GM21619 (cell line): ENCODE data around the gene SMPX.
"Not testable (repeated sequence)": the region's sequence is repeated elsewhere in the genome, so short reads cannot be mapped to it uniquely, and the experiment has no call there.

ENCODE experiments used
- ATAC-seq: cut with Tn5 transposase; IDR thresholded peaks from one replicate; pipeline ENCODE4 v1.9.1; 2021; ENCODE audit not compliant: unreplicated experiment

SMPX gene

GRCh38 chrX:21757960-21758359 is at the start of gene SMPX:
SMPX (minus strand) TSS chrX:21758116; CDS start chrX:21754290, 3,826 bp downstream.
- no peak for ATAC-seq

- ATAC-seq: no peak
Measured at GRCh38 chrX:21806691-21807090, 48.8 kb upstream of the SMPX start.

- ATAC-seq: no peak
Measured at GRCh38 chrX:21802839-21803238, 44.9 kb upstream of the SMPX start.

GRCh38 chrX:21802054-21802670 is 44.2 kb upstream of the SMPX start:
- ATAC-seq: no peak

GRCh38 chrX:21800344-21800770 is 42.4 kb upstream of the SMPX start:
- ATAC-seq: no peak

- ATAC-seq: no peak
Measured at GRCh38 chrX:21799767-21800166, 41.9 kb upstream of the SMPX start.

- peak; percentile 66 for ATAC-seq
Measured at GRCh38 chrX:21798677-21799219, 40.8 kb upstream of the SMPX start.

- ATAC-seq: no peak
Measured at GRCh38 chrX:21781976-21782375, 24.1 kb upstream of the SMPX start.

- peak; percentile 84 for ATAC-seq
Measured at GRCh38 chrX:21781525-21781924, 23.6 kb upstream of the SMPX start.

- no peak for ATAC-seq
Measured at GRCh38 chrX:21779095-21779494, 21.2 kb upstream of the SMPX start.

- ATAC-seq: no peak
Measured at GRCh38 chrX:21778236-21778635, 20.3 kb upstream of the SMPX start.

GRCh38 chrX:21775128-21775527 is 17.2 kb upstream of the SMPX start:
- not testable (repeated sequence) for ATAC-seq

- not testable (repeated sequence) for ATAC-seq
Measured at GRCh38 chrX:21773036-21773435, 15.1 kb upstream of the SMPX start.

GRCh38 chrX:21770631-21771321 is 12.9 kb upstream of the SMPX start:
- no peak for ATAC-seq

GRCh38 chrX:21766101-21766500 is 8.2 kb upstream of the SMPX start:
- ATAC-seq: no peak

GRCh38 chrX:21764008-21764407 is 6.1 kb upstream of the SMPX start:
- ATAC-seq: no peak

- no peak for ATAC-seq
Measured at GRCh38 chrX:21758488-21758887, 572 bp upstream of the SMPX start.

- no peak for ATAC-seq
Measured at GRCh38 chrX:21756785-21757529, 959 bp downstream of the SMPX start.

GRCh38 chrX:21749924-21750323 is 8.0 kb downstream of the SMPX start:
- no peak for ATAC-seq

GRCh38 chrX:21748235-21748634 is 9.7 kb downstream of the SMPX start:
- no peak for ATAC-seq

- ATAC-seq: no peak
Measured at GRCh38 chrX:21747558-21747957, 10.4 kb downstream of the SMPX start.

GRCh38 chrX:21745756-21746155 is 12.2 kb downstream of the SMPX start:
- no peak for ATAC-seq
